ENCODE measurements around the gene PLCD3.

DNA sequence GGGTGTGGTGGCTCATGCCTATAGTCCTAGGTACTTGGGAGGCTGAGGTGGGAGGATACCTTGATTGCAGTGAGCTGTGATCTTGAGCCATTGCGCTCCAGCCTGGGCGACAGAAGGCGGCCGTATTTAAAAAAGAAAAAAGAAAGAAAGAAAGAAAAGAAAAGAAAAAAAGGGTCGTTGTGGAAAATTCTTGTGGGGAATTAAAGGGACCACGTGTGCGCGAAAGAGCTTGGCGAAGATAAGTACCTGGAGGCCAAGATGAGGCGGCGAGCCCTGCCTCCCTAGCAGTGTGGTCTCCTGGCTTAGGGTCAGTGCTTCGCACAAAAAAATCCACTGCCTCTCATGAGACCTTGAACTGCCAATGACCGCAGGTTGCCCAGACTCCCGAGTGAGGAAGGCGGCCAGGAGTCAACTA is 71.9 kb downstream of the PLCD3 start:
- TF ChIP-seq, protein P1, sequence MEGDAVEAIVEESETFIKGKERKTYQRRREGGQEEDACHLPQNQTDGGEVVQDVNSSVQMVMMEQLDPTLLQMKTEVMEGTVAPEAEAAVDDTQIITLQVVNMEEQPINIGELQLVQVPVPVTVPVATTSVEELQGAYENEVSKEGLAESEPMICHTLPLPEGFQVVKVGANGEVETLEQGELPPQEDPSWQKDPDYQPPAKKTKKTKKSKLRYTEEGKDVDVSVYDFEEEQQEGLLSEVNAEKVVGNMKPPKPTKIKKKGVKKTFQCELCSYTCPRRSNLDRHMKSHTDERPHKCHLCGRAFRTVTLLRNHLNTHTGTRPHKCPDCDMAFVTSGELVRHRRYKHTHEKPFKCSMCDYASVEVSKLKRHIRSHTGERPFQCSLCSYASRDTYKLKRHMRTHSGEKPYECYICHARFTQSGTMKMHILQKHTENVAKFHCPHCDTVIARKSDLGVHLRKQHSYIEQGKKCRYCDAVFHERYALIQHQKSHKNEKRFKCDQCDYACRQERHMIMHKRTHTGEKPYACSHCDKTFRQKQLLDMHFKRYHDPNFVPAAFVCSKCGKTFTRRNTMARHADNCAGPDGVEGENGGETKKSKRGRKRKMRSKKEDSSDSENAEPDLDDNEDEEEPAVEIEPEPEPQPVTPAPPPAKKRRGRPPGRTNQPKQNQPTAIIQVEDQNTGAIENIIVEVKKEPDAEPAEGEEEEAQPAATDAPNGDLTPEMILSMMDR (IDR thresholded peaks at IDR 0.05 in 8 of 11, conservative IDR thresholded peaks at IDR 0.05 in 3 of 11): no peak
- no peak for TF ChIP-seq POLR2AphosphoS5 (IDR thresholded peaks at IDR 0.05)
